Measurements from ENCODE around the gene MILR1.

GRCh38 chr17:64458756-64459155 is 9.8 kb downstream of the MILR1 start:
- TF ChIP-seq POLR2A (IDR thresholded peaks at IDR 0.05; ENCODE audit: low read depth, low read length) = no peak
- TF ChIP-seq CTCF (IDR thresholded peaks at IDR 0.05; ENCODE audit: extremely low read depth in 1 of 2, insufficient read depth in 1 of 2, low read depth in 1 of 2, low read length in 2 of 2) = no peak
- TF ChIP-seq MAX (IDR thresholded peaks at IDR 0.05; ENCODE audit: insufficient read depth, insufficient read length) = no peak

Measured in endothelial cell of umbilical vein (primary cell).